ENCODE results near the gene KRTAP4-7. TPM values are rescaled to one million over a fixed set of nuclear protein-coding genes. Genes with fewer than 3 reads are reported as not detected.

KRTAP4-7 gene
- total and polyA plus RNA-seq, 2 donors (not counting 3 experiments of a cell fraction or from before 2014, with no cell fraction given): not detected

- no peaks in the 10 kb centered on the region for H3K27me3 ChIP-seq (ENCODE audit: control insufficient read depth in 2 of 2, insufficient read depth in 2 of 2, low read length in 2 of 2)
- no peaks in the 10 kb centered on the region for H3K9me1 ChIP-seq (replicated peaks; ENCODE audit: control insufficient read depth, extremely low read depth, insufficient read depth, low read length)
- no peak overlapping the region for H3K4me3 ChIP-seq (replicated peaks in 1 of 3; ENCODE audit: insufficient read depth in 1 of 3, low read depth in 1 of 3, low read length in 3 of 3)
- ChIA-PET POLR2A (no interaction called here), CTCF (no interaction called here)
- intact Hi-C loops (cut with micrococcal nuclease): no loop called here
- FAIRE-seq (no peak), DNase-seq (ENCODE audit: low read depth, low spot score) (no peak)
- no peaks in the 10 kb centered on the region for H3K9me3 ChIP-seq (replicated peaks; ENCODE audit: control insufficient read depth, insufficient read depth, low read length)
- no TSS peak for BruUV-seq (replicated peaks)
- H3K36me3 ChIP-seq (ENCODE audit: control insufficient read depth in 2 of 2, extremely low read depth in 1 of 2, insufficient read depth in 2 of 2, low read length in 2 of 2): no peaks in the 10 kb centered on the region
- no peaks in the 10 kb centered on the region for H4K20me1 ChIP-seq (replicated peaks; ENCODE audit: control insufficient read depth, extremely low read depth, insufficient read depth, low read length)
- no peak overlapping the region for H3K4me2 ChIP-seq (ENCODE audit: insufficient read depth, low read length)
- H3K4me1 ChIP-seq (ENCODE audit: control insufficient read depth, extremely low read depth, insufficient read depth, low read length): no peaks in the 10 kb centered on the region
- TF ChIP-seq GATA2 (IDR thresholded peaks at IDR 0.05; ENCODE audit: insufficient read depth, insufficient read length, low read depth, low read length): no peak
- TF ChIP-seq EZH2 (IDR thresholded peaks at IDR 0.05; ENCODE audit: borderline replicate concordance, low read depth, low read length, severe bottlenecking): no peak
- no peak for TF ChIP-seq POLR2AphosphoS5 (IDR thresholded peaks at IDR 0.05; ENCODE audit: insufficient read depth, low read depth, low read length)
- no peak for TF ChIP-seq FOS (IDR thresholded peaks at IDR 0.05; ENCODE audit: borderline replicate concordance, insufficient read depth, low read length)
- no peak for TF ChIP-seq POLR2A (IDR thresholded peaks at IDR 0.05; ENCODE audit: low read depth, low read length)
- no peak for TF ChIP-seq MYC (IDR thresholded peaks at IDR 0.05; ENCODE audit: low read depth, low read length)
- TF ChIP-seq CTCF (IDR thresholded peaks at IDR 0.05; ENCODE audit: extremely low read depth in 1 of 2, insufficient read depth in 1 of 2, low read depth in 1 of 2, low read length in 2 of 2): no peak
- no peak for TF ChIP-seq JUN (IDR thresholded peaks at IDR 0.05; ENCODE audit: borderline replicate concordance, insufficient read depth, insufficient read length, low read depth)
- TF ChIP-seq MAX (IDR thresholded peaks at IDR 0.05; ENCODE audit: insufficient read depth, insufficient read length): no peak
- H3K79me2 ChIP-seq (ENCODE audit: control insufficient read depth, insufficient read depth, low read length): no peaks in the 10 kb centered on the region
- no peak overlapping the region for H3K9ac ChIP-seq (replicated peaks; ENCODE audit: extremely low read depth, insufficient read depth, low read length)
- no peak overlapping the region for H3K27ac ChIP-seq (ENCODE audit: insufficient read depth, low read depth, low read length)
- dilution Hi-C loops (cut with MboI; ENCODE audit: extremely low pct_ligation_motif_present, low sequenced_read_pairs): no loop called here
- no peak overlapping the region for H2AFZ ChIP-seq (ENCODE audit: low read depth, low read length)
Observed at GRCh38 chr17:41071606-41072360, 12.2 kb upstream of the KRTAP4-7 start.
